ENCODE results near the gene CRYGS. TPM values are rescaled to one million over a fixed set of nuclear protein-coding genes. Genes with fewer than 3 reads are reported as not detected.

The CRYGS gene
- total RNA-seq, 1 donor from 2014 or later, result 1.0 TPM

DNA sequence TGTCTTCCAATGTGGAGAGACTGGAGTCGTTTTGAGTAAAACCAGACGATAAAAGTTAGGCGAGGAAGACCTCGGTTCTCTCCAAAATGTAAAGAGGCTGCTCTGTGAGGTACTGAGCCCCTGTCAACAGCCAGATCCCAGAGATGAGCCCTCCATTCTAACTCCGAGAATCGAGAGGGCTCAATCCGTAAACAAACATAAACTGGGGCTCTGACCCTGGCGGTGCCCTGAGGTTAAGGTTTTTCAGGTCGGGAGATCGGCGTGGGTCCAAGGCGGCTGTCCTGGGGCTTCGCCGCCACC, 22.5 kb upstream of the CRYGS start:
- Histone ChIP-seq H3K36me3 (ENCODE audit: control insufficient read depth in 3 of 3, insufficient read depth in 3 of 3, low read length in 3 of 3) (peaks cover 4 to 10% (median 5%) of the 10 kb centered on the region in 3 donors), H3K27me3 (ENCODE audit: control insufficient read depth in 3 of 3, insufficient read depth in 3 of 3, low read length in 3 of 3) (no peaks in the 10 kb centered on the region), H3K9me3 (ENCODE audit: control insufficient read depth in 3 of 3, low read length in 3 of 3) (no peaks in the 10 kb centered on the region), H3K4me1 (ENCODE audit: control insufficient read depth in 3 of 3, insufficient read depth in 3 of 3, low read length in 3 of 3) (peaks cover 23 to 37% (median 27%) of the 10 kb centered on the region in 3 donors), H3K9ac (ENCODE audit: low read depth in 1 of 3, low read length in 3 of 3) (peak overlapping the region; percentile 97 to 98 (median 98)), H3K27ac (ENCODE audit: low read depth, low read length) (peak overlapping the region; percentile 85), H3K4me3 (ENCODE audit: low read length in 3 of 3) (peak overlapping the region; percentile 93 to 98 (median 96))

- Histone ChIP-seq H3K27ac (ENCODE audit: low read depth, low read length) (no peak overlapping the region), H3K27me3 (ENCODE audit: control insufficient read depth in 3 of 3, insufficient read depth in 3 of 3, low read length in 3 of 3) (no peaks in the 10 kb centered on the region), H3K9ac (ENCODE audit: low read depth in 1 of 3, low read length in 3 of 3) (no peak overlapping the region), H3K36me3 (ENCODE audit: control insufficient read depth in 3 of 3, insufficient read depth in 3 of 3, low read length in 3 of 3) (peaks cover 4 to 11% (median 5%) of the 10 kb centered on the region in 3 donors), H3K9me3 (ENCODE audit: control insufficient read depth in 3 of 3, low read length in 3 of 3) (no peaks in the 10 kb centered on the region), H3K4me1 (ENCODE audit: control insufficient read depth in 3 of 3, insufficient read depth in 3 of 3, low read length in 3 of 3) (peaks cover 10 to 23% (median 14%) of the 10 kb centered on the region in 3 donors), H3K4me3 (ENCODE audit: low read length in 3 of 3) (no peak overlapping the region)
Measured at GRCh38 chr3:186564586-186564985, 20.4 kb upstream of the CRYGS start.

DNA sequence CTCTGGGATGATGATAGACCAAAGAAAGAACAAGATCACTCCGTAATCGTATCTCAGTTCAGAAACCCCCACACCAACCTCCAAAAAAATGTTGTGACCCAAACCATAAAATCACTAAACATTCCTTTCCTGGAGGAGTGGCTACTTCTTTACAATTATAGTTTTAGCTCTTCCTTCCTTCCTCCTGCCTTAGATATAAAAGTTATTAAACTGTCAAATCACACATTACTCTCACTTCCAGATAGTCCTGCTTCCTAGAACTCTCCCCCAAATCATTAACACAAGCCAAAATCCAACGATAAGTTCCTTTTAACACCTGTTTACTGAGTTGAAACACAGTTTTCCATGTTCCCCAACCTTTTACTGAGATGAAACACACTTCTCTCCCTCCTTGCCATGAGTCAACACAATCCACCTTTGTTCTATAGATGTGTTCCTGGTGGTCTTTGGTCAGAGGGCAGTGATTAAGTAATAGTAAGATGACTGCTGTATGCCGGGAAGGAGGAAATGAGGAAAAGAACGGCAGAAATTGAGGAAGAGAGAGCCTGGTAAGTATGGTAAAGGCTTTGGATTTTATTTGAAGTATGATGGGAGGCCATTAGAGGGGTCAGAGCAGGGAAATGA, 8.3 kb upstream of the CRYGS start:
- H3K27ac ChIP-seq (ENCODE audit: low read depth, low read length), result no peak overlapping the region
- H3K36me3 ChIP-seq (ENCODE audit: control insufficient read depth in 3 of 3, insufficient read depth in 3 of 3, low read length in 3 of 3), result peaks cover 25 to 52% (median 51%) of the 10 kb centered on the region in 3 donors

GRCh38 chr3:186551387-186551786, 7.2 kb upstream of the CRYGS start:
- Histone ChIP-seq H3K27ac (ENCODE audit: low read depth, low read length) (no peak overlapping the region), H3K27me3 (ENCODE audit: control insufficient read depth in 3 of 3, insufficient read depth in 3 of 3, low read length in 3 of 3) (no peaks in the 10 kb centered on the region), H3K9ac (ENCODE audit: low read depth in 1 of 3, low read length in 3 of 3) (no peak overlapping the region), H3K36me3 (ENCODE audit: control insufficient read depth in 3 of 3, insufficient read depth in 3 of 3, low read length in 3 of 3) (peaks cover 20 to 43% (median 42%) of the 10 kb centered on the region in 3 donors), H3K4me3 (ENCODE audit: low read length in 3 of 3) (no peak overlapping the region), H3K9me3 (ENCODE audit: control insufficient read depth in 3 of 3, low read length in 3 of 3) (no peaks in the 10 kb centered on the region), H3K4me1 (ENCODE audit: control insufficient read depth in 3 of 3, insufficient read depth in 3 of 3, low read length in 3 of 3) (no peaks in the 10 kb centered on the region)

More for the DNA sequence above, 8.3 kb upstream of the CRYGS start:
- H3K4me3 ChIP-seq (ENCODE audit: low read length in 3 of 3), result no peak overlapping the region
- no peaks in the 10 kb centered on the region for H3K27me3 ChIP-seq (ENCODE audit: control insufficient read depth in 3 of 3, insufficient read depth in 3 of 3, low read length in 3 of 3)
- H3K9ac ChIP-seq (ENCODE audit: low read depth in 1 of 3, low read length in 3 of 3), result no peak overlapping the region
- H3K9me3 ChIP-seq (ENCODE audit: control insufficient read depth in 3 of 3, low read length in 3 of 3), result no peaks in the 10 kb centered on the region
- no peaks in the 10 kb centered on the region for H3K4me1 ChIP-seq (ENCODE audit: control insufficient read depth in 3 of 3, insufficient read depth in 3 of 3, low read length in 3 of 3)

GRCh38 chr3:186549497-186549896, 5.3 kb upstream of the CRYGS start:
- H3K9ac ChIP-seq (ENCODE audit: low read depth in 1 of 3, low read length in 3 of 3), result no peak overlapping the region
- H3K27ac ChIP-seq (ENCODE audit: low read depth, low read length), result no peak overlapping the region
- H3K36me3 ChIP-seq (ENCODE audit: control insufficient read depth in 3 of 3, insufficient read depth in 3 of 3, low read length in 3 of 3), result peaks cover 14 to 34% (median 29%) of the 10 kb centered on the region in 3 donors
- no peaks in the 10 kb centered on the region for H3K9me3 ChIP-seq (ENCODE audit: control insufficient read depth in 3 of 3, low read length in 3 of 3)
- no peaks in the 10 kb centered on the region for H3K4me1 ChIP-seq (ENCODE audit: control insufficient read depth in 3 of 3, insufficient read depth in 3 of 3, low read length in 3 of 3)
- no peak overlapping the region for H3K4me3 ChIP-seq (ENCODE audit: low read length in 3 of 3)
- no peaks in the 10 kb centered on the region for H3K27me3 ChIP-seq (ENCODE audit: control insufficient read depth in 3 of 3, insufficient read depth in 3 of 3, low read length in 3 of 3)

DNA sequence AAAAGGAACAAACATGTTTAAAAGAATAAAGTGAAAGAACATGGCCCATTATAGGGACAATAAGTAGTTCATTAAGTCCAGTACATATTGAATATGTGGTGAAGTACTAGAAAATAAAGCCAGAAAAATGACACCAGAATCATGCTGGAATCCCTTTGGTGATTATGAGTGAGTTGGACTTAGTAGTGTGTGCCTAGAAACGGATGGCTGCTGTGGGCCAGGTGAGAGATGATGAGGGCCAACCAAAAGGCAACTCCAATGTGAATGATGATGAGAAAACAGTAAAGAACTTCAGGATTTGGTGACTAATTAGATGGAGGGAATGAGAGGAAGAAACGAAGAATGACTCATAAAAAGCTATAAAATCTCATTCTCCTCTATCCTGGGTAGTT, 3.3 kb downstream of the CRYGS start:
- no peak overlapping the region for H3K4me3 ChIP-seq (ENCODE audit: low read length in 3 of 3)
- H3K36me3 ChIP-seq (ENCODE audit: control insufficient read depth in 3 of 3, insufficient read depth in 3 of 3, low read length in 3 of 3), result peaks cover 0 to 9% (median 7%) of the 10 kb centered on the region in 3 donors
- H3K27me3 ChIP-seq (ENCODE audit: control insufficient read depth in 3 of 3, insufficient read depth in 3 of 3, low read length in 3 of 3), result no peaks in the 10 kb centered on the region
- H3K27ac ChIP-seq (ENCODE audit: low read depth, low read length), result no peak overlapping the region
- no peak overlapping the region for H3K9ac ChIP-seq (ENCODE audit: low read depth in 1 of 3, low read length in 3 of 3)
- H3K9me3 ChIP-seq (ENCODE audit: control insufficient read depth in 3 of 3, low read length in 3 of 3), result no peaks in the 10 kb centered on the region
- H3K4me1 ChIP-seq (ENCODE audit: control insufficient read depth in 3 of 3, insufficient read depth in 3 of 3, low read length in 3 of 3), result peaks cover 0 to 5% (median 4%) of the 10 kb centered on the region in 3 donors

DNA sequence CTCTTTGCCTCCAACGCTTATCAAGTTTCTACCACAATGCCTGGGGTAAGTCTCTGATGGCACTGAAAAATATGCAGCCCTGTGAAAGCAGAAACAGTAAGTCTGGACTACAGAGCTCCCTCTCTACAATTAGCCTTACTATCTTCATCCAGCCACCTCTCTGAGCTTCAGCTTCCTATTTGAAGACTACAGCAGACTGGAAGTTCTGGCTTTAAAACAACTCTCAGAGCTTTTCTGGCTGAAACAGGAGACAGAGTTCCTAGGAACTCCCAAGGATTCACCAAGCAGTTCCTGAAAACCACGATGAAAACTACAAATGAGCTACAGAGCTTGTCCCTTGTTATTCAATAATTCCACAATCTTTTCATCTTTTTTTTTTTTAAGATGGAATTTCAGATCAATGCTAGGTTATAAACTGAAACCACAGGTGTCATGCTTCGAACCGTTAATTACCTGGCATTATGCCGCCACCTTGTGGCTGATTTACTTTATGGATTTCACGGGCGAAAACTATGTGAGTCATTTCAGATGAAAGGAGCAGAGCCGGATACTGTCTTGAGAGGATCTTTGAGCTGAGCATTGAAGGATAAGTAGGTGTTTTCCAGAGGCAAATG, 3.9 kb downstream of the CRYGS start:
- Histone ChIP-seq H3K27ac (ENCODE audit: low read depth, low read length) (no peak overlapping the region), H3K36me3 (ENCODE audit: control insufficient read depth in 3 of 3, insufficient read depth in 3 of 3, low read length in 3 of 3) (peaks cover 0 to 9% (median 7%) of the 10 kb centered on the region in 3 donors), H3K27me3 (ENCODE audit: control insufficient read depth in 3 of 3, insufficient read depth in 3 of 3, low read length in 3 of 3) (no peaks in the 10 kb centered on the region), H3K4me1 (ENCODE audit: control insufficient read depth in 3 of 3, insufficient read depth in 3 of 3, low read length in 3 of 3) (peaks cover 0 to 5% (median 4%) of the 10 kb centered on the region in 3 donors), H3K4me3 (ENCODE audit: low read length in 3 of 3) (peak overlapping the region; percentile 26 to 58 (median 39)), H3K9me3 (ENCODE audit: control insufficient read depth in 3 of 3, low read length in 3 of 3) (no peaks in the 10 kb centered on the region), H3K9ac (ENCODE audit: low read depth in 1 of 3, low read length in 3 of 3) (peak overlapping the region in 1 of 3 donors; percentile 32)

DNA sequence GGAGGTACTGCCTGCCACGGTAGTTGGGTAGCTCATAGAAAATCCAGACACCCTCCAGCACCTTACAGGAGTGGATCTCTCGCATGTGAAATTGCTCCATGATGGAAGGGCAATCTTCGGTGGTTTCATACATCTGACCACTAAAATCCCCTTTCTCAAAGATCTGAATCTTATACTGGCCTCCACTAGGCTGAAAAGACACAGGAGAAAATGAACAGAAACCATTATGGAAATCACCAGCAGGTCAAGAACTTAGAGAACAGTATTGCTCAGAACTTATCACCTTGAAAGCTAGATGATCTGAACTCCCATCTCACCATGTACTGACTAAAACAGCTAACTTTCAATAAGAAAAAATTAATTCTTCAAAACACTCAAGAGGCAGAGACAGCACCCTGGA, 5.4 kb downstream of the CRYGS start:
- H3K4me1 ChIP-seq (ENCODE audit: control insufficient read depth in 3 of 3, insufficient read depth in 3 of 3, low read length in 3 of 3), result peaks cover 0 to 5% (median 4%) of the 10 kb centered on the region in 3 donors
- H3K4me3 ChIP-seq (ENCODE audit: low read length in 3 of 3), result no peak overlapping the region
- H3K36me3 ChIP-seq (ENCODE audit: control insufficient read depth in 3 of 3, insufficient read depth in 3 of 3, low read length in 3 of 3), result peaks cover 0 to 6% (median 5%) of the 10 kb centered on the region in 3 donors
- no peaks in the 10 kb centered on the region for H3K27me3 ChIP-seq (ENCODE audit: control insufficient read depth in 3 of 3, insufficient read depth in 3 of 3, low read length in 3 of 3)
- H3K9me3 ChIP-seq (ENCODE audit: control insufficient read depth in 3 of 3, low read length in 3 of 3), result no peaks in the 10 kb centered on the region
- H3K9ac ChIP-seq (ENCODE audit: low read depth in 1 of 3, low read length in 3 of 3), result no peak overlapping the region
- no peak overlapping the region for H3K27ac ChIP-seq (ENCODE audit: low read depth, low read length)

DNA sequence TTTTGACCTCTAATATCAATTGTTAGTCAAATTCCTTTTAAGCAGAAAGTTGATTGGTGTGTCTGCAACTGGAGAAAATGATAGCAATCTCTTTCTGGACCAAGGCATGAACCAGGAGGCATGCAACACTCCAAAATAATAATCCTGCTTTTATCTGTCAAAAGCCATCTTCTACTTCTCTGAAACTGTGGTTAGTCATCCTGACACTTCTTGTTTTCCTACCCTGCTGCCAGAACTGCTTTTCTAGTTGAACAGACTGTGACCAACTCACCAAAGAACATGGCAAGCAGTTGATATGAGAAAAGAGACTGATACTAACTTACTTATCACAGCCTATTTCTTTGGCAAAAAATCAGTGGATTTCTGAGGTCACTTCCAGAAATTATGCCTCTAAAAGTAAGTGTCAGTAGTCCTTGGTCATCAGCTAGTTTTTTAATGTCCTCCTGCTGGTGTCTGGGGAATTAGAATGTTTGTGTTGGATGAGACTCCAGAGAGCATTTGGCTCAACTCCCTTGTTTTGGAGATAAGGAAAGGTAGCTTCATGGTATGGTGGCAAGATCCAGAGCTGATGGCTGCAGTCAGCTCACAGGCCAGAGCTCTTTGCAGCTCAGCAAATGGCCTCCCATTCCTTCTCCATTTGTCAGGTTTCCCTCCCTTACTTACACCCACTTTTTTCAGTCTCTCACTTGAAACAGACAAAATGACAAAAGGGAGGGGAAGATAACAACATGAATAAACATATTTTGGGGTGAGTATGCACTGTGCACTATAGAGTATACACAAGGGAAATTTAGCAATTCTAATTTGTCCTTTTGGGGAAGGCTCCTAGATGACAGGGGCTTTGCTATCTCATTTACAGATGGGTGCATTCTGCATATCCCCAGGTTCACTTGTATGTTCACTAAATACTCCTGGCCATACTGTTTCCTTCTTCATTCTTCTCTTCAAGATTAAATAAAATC, 7.0 kb downstream of the CRYGS start:
- Histone ChIP-seq H3K27ac (ENCODE audit: low read depth, low read length) (no peak overlapping the region), H3K9ac (ENCODE audit: low read depth in 1 of 3, low read length in 3 of 3) (no peak overlapping the region), H3K27me3 (ENCODE audit: control insufficient read depth in 3 of 3, insufficient read depth in 3 of 3, low read length in 3 of 3) (no peaks in the 10 kb centered on the region), H3K4me3 (ENCODE audit: low read length in 3 of 3) (no peak overlapping the region), H3K36me3 (ENCODE audit: control insufficient read depth in 3 of 3, insufficient read depth in 3 of 3, low read length in 3 of 3) (peaks cover 0 to 6% (median 5%) of the 10 kb centered on the region in 3 donors), H3K4me1 (ENCODE audit: control insufficient read depth in 3 of 3, insufficient read depth in 3 of 3, low read length in 3 of 3) (peaks cover 0 to 5% (median 4%) of the 10 kb centered on the region in 3 donors), H3K9me3 (ENCODE audit: control insufficient read depth in 3 of 3, low read length in 3 of 3) (no peaks in the 10 kb centered on the region)
